ENCODE data around the gene CFAP20. TPM values are rescaled to one million over a fixed set of nuclear protein-coding genes. Genes with fewer than 3 reads are reported as not detected.
A peak's percentile ranks its signal among the peaks of the same experiment; 100 is the strongest.

The CFAP20 gene
- 44.3 and 51.2 TPM in 2 replicates for total RNA-seq

- peak; percentile 100 for DNase-seq (ENCODE audit: low read depth in 2 of 2)
Observed at GRCh38 chr16:58129097-58129936, at the start of gene CFAP20. Gene CFAP20 (minus strand): TSS chr16:58129381. CDS start chr16:58129115, 266 bp downstream.

DNA sequence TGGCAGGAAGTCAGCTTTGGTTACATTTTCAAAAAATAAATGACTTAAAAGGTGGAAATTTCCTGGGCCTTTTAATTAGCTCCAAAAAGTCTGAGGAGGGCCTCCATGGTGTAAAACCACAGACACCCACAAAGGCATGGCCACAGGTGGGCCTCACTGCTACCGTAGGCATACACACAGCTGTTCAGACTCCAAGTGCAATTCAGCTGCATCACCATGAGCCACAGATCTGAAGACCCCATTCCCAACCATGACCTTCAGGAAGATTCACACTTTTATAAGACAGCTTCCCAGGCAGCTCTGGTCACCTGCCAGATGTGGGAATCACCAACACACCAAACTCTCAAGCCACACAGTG lies 48.2 kb upstream of the CFAP20 start:
- DNase-seq (ENCODE audit: low read depth in 2 of 2) = no peak

DNA sequence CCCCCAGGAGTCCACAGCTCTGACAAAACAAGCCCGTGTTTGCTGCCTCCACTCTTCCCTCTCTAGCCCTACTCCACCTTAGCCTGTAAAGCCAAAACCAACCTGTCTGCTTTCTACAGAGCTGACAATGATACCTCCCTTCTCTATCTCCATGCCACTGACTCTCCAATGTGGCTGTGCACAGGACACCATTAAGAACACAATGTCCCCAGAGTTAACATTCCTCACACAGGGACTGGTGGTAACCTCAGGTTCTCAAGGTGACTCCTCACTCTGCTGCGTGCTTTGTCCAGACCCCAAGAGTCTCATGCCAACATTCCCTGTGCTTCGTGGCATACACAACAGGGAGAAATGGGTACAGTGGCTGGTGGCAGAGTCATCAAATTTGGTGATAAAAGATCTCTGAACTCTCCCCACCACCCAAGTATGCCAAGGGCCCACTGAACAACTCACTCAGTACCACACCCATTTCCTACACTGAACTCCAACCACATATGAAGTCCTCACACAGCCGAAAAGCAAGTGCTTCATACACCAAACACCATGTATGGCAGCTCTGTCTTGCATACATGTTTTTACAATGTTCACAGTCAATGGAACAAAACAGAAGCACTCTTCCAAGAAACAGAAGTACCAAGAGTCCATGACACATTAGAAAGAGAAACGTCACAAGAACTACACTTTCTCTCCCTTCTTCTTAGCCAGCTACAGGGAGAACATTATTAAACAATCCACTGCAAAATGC lies 47.6 kb upstream of the CFAP20 start:
- DNase-seq (ENCODE audit: low read depth in 2 of 2) = no peak

GRCh38 chr16:58170223-58170622 lies 41.0 kb upstream of the CFAP20 start:
- DNase-seq (ENCODE audit: low read depth in 2 of 2) = no peak

GRCh38 chr16:58160855-58161254 lies 31.7 kb upstream of the CFAP20 start:
- no peak for DNase-seq (ENCODE audit: low read depth in 2 of 2)

DNA sequence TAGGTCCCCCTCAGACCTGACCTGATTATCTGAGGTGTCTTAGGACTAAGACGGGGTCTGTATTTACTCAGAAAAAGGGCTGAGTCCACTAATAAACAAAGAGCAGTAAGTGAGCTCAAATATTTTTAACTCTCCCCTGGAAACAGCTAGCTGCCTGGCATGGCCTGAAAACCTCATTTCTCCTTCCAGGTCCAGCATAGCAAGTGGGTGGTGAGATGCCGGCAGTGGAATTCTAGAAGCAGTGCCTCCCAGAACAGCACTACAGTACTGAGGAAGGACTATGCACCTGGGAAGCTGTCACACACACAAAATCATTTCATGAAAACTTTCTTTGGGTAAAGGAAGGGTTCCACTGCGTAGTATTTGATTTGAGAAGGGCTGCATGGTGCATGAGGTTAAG lies 29.5 kb upstream of the CFAP20 start:
- no peak for DNase-seq (ENCODE audit: low read depth in 2 of 2)

DNA sequence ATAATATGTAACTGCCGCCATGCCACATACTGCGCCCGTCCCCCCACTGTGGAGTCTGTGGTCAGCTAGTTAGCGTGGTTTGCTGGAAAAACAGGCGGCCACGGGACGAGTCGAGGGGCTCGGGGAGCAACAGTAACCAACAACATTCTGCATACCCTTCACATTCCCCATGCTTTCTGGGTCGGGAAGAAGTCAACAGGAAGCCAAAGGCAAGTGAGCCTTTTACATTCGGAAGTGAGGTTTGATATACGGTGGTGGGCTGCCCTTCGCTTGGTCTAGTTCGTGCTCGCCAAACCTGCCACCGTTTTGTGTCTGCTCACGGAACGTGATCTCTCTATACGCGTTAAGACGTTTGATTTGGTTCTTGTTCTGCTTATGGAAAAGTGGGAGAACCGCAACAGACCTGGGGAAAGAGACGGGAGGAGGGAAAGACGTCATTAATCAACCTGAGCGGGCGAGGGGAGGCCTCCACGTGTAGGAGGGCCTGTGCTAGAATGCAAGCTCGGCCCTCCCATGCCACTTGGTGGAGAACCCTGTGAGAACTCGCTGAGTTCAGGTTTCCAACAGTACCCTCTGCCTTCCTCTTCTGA lies 28.9 kb upstream of the CFAP20 start:
- DNase-seq (ENCODE audit: low read depth in 2 of 2) = no peak

- no peak for DNase-seq (ENCODE audit: low read depth in 2 of 2)
Observed at GRCh38 chr16:58157239-58157638, 28.1 kb upstream of the CFAP20 start.

DNA sequence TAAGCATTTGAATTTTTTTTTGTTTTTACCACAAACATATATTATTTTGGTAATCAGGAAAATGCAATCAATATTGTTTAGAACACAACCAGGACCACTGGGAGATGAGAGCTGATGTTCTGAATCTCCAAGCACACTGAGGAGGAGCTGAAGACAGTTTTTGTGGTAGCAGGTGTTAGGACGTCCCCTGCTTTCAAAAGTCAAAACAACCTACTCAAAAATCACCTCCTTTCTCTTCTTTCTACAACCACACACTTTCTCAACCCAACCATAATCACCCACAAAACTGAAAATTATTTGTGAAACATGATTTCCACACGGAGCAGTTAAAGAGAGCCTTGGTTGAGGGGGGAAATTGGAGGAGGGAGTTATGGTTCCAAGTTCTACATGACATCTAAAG lies 26.7 kb upstream of the CFAP20 start:
- no peak for DNase-seq (ENCODE audit: low read depth in 2 of 2)

- DNase-seq (ENCODE audit: low read depth in 2 of 2) = no peak
Observed at GRCh38 chr16:58154345-58154744, 25.2 kb upstream of the CFAP20 start.

DNA sequence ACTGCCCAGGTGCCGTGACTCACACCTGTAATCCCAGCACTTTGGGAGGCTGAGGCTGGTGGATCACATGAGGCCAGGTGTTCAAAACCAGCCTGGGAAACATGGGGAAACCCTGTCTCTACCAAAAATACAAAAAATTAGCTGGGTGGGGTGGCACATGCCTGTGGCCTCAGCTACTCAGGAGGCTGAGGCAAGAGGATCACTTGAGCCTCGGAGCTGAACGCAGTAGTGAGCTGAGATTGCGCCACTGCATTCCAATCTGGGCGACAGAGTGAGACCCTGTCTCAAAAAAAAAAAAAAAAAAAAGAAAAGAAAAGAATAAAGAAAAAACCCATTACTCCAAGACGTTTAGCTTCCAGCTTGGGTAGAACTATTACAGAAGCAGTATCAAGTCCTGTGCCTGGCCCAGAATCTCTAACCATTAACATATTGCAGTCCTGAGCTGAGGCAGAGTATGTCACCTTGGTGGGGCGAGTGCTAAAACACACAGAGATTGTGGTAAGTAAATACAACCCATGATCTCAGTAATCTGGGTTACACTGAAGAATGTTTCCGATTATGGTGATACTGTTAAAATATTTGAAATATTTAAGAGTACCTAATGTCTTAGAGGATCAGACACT lies 23.2 kb upstream of the CFAP20 start:
- DNase-seq (ENCODE audit: low read depth in 2 of 2) = no peak

DNA sequence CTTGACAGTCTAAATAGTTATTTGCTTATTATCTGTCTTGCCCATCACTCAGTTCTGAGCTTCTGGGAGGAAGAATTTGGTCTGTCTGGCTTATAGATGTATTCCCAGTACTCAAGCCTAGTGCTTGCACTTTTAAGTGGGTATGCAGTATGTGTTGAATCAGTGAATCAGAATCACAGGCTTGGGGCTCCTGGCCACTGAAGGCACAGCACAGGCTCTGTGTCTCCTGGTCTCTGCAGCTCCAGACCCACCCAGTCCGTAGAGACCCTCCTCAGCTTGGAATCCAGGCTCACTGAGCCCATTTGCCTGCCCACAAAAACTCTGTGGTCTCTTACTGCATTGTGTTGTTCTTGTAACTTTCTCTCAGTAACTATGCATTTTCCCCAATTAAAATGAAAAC lies 19.3 kb upstream of the CFAP20 start:
- DNase-seq (ENCODE audit: low read depth in 2 of 2) = no peak

- DNase-seq (ENCODE audit: low read depth in 2 of 2) = no peak
Observed at GRCh38 chr16:58148099-58148498, 18.9 kb upstream of the CFAP20 start.

GRCh38 chr16:58138852-58139251 lies 9.7 kb upstream of the CFAP20 start:
- no peak for DNase-seq (ENCODE audit: low read depth in 2 of 2)

DNA sequence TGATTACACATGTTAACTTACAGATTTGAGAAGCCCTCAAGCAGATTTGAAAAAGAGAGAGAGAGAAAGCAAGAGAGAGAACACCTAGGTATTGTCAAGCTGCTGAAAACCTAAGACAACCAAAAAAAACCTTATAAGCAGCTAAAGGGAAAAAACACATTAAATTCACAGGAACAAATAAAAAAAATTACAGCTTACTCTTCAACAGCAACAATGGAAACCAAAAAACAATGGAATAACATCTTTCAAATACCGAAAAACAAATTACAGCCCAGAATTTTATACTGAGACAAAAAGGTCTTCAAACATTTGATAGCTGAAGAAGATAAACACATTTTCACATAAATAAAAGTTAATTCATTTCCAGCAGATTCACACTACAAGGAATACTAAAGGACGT lies 8.4 kb upstream of the CFAP20 start:
- no peak for DNase-seq (ENCODE audit: low read depth in 2 of 2)

GRCh38 chr16:58128711-58129096 lies 477 bp downstream of the CFAP20 start:
- DNase-seq (ENCODE audit: low read depth in 2 of 2) = peak in 1 of 2 donors; percentile 48

DNA sequence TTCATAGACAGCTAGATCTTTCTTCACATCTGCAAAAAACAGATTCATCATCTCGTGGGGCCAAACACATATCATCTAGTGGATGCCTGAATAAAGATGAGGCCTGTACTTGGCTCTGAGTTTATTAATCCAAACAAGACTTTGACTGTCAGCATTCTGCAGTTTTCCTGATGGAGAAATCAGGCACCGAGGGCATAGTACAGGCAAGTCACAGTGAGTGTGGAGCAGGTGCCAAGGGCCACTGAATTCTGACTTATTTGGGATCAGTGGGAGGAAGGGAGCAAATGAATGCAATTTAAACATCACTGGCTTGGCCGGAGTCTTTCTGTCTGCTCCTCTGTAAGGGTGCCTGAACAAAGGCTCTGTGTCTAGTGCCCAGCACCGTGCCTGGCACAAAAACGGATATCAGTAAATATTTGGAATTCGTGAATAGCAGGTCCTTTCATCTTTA lies 975 bp downstream of the CFAP20 start:
- no peak for DNase-seq (ENCODE audit: low read depth in 2 of 2)

GRCh38 chr16:58127634-58128033 lies 1.5 kb downstream of the CFAP20 start:
- peak in 1 of 2 donors; percentile 17 for DNase-seq (ENCODE audit: low read depth in 2 of 2)

DNA sequence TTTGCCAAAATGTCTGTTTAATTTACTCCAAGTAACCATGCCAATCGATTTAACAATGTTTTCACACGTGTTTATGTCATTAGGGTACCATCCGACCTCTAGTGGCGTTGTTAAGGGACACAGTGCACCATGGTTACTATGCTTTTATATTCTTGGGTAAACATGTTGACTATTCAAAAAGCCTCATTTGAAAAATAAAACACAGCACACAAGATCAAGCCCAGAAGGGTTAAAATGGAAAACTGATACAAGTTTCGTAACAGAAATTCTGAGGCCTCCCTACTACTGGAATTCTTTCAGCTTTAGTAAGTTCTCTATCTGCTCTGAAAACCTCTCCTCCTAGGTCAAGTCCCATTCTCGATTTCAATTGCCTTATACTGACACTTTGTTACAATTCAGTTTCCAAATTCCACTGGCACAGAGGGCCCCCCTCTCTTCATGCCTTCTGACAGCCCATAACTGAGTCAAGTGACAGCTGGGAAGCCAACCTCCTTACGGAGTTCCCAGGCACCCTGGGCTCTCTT lies 2.1 kb downstream of the CFAP20 start:
- DNase-seq (ENCODE audit: low read depth in 2 of 2) = peak; percentile 90 to 95

GRCh38 chr16:58126451-58126961 lies 2.7 kb downstream of the CFAP20 start:
- DNase-seq (ENCODE audit: low read depth in 2 of 2) = peak in 1 of 2 donors; percentile 13

- DNase-seq (ENCODE audit: low read depth in 2 of 2) = no peak
Observed at GRCh38 chr16:58125781-58126335, 3.3 kb downstream of the CFAP20 start.
